Stomach (tissue), 4 donors: ENCODE data around the gene TEX48.

Experiments used
- EP300 ChIP-seq: sonication (generic); formaldehyde crosslinking; IDR thresholded peaks from one replicate; pipeline ENCODE4 v1.6.1; 2017; ENCODE audit warnings: antibody characterized with exemption
- POLR2A ChIP-seq, 4 donors: fragments of 450-650 bp; IDR thresholded peaks; one replicate each; pipeline ENCODE4 v1.6.1; 2016; ENCODE audit warnings: antibody characterized with exemption in 4 of 4, control low read depth in 2 of 4, mild to moderate bottlenecking in 1 of 4, moderate library complexity in 1 of 4

DNA sequence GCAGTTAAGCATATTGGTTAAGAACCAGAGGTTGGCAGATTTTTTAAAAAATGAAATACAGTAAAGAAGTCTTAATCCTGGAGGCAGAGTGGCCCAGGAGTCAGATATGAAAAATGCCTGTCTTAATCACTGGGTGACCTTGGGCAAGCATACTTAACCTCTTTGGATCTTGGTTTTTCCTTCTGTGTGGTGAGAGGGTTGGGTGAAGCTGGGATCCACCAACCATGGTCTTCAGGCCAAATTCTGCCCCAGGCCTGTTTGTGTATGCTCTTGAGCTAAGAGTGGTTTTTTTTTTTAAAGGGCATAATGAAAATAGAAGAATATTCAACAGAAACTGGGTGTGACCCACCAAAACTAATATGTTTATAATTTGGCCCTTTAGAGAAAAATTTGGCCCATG, 20.0 kb upstream of the TEX48 start:
- no peak for TF ChIP-seq POLR2A (IDR thresholded peaks at IDR 0.05)
- no peak for TF ChIP-seq EP300
